Stimulated activated CD4-positive, alpha-beta T cell treated with anti-CD3 and anti-CD28 coated beads, Interleukin-15, amount 100 ng/mL, for 24 hours (primary cell): ENCODE data around the gene MXD1.

Source experiments
- DNase-seq: peaks from one replicate; pipeline ENCODE4 v3.0.0-alpha.2; 2020

MXD1 gene

DNA sequence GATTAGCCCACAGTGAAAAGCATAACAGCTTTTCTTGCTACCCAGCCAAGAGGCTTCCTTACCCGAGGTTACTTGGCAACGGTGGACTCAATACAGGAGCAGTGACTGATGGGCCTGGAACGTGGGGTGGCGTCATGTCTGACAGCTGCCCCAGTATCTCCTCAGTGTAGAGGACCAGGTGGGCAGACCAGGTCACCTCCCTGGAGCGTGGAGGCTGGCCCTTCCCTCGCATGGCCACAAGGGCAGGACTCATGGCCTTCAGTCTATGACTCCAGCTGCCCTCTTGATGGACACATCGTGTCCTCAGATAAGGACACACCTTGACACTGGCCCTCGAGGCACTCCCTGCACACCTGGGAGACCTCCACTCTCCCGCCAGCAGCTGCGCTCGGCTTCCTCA, 40.1 kb downstream of the MXD1 start:
- no peak for DNase-seq

- no peak for DNase-seq
Measured at GRCh38 chr2:69956475-69956979, 41.6 kb downstream of the MXD1 start.

DNA sequence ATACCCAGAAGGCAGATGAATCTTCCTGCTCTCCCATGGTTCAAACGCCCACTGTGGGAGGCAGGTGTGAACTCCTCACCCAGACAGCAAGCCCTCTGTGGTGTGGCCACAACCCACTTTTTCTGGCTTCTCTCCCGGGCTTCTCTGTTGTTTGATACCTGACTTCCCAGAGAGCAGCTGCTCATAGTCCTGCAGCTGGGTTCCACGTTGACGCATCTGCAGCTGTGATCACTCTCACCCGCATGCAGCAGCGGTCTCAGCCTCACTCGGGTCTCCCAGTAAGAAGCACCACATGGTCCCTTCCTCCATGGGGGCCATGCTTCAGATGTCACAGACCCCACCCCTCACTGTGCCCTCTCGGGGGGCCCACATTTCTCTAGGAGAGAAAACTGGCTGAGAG, 43.1 kb downstream of the MXD1 start:
- no peak for DNase-seq

DNA sequence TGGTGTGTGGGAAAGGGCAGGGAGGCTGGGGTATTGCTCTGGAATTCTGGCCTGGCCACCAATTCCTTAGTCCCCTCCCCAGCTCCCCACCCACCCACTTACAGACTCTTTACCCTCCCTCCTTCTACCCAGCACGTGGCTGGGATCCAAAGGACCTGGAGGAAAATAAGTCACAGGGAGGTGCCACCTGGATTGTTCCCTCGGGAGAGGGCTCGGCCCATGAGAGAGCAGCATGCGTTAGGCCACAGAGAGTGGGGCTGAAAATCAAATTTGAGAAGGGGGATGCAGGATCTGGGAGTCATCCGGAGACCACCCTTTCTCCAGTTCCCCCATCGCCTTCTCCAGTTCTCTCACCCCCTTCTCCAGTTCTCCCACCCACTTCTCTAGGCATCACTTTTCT, 43.6 kb downstream of the MXD1 start:
- no peak for DNase-seq

GRCh38 chr2:69959425-69959824, 44.5 kb downstream of the MXD1 start:
- no peak for DNase-seq

DNA sequence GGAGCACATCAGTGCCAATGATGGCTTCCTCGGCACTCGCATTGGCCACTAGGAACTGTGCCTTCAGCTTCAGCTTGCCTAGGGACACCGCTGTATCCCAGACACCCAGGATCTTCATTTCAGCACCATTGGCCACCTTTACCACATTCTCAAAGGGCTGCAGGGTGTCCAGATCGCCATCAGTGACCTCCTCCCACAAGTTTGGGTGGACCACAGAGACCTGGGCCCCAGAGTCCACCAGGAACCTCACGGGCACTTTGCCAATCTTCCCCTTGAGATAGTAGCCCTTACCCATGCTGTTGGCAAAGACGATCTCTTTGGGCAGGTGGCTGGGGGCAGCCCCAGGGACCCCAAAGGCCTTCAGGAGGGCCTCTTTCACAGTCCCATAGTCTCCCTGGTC, 45.9 kb downstream of the MXD1 start:
- DNase-seq, result no peak

DNA sequence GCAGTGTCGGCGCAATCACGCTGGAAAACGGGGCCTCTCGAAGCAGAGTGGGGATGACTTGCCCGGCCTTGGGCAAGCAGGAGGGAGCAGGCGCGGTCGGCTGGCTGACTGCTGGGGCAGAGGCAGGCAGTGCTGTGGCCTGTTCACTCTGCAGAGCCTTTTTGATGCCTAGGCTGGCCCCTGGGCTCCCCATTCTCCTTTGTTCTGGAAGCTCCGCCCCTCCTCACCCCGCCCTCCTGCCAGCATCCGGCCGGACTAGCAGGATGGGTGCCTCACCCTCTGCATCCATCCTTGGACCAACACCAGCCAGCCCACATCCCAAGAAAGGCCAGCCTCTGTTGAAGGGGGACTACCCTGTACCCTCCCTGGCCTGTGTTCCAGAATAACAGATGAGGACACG, 46.6 kb downstream of the MXD1 start, which contains the start of gene ASPRV1:
TSS of gene ASPRV1 (minus strand) at position 136 of the 400 bp plus-strand sequence. CDS start 195 bp downstream, outside the sequence.
- DNase-seq, result no peak

- DNase-seq, result no peak
Measured at GRCh38 chr2:69962986-69963730, 48.2 kb downstream of the MXD1 start.

DNA sequence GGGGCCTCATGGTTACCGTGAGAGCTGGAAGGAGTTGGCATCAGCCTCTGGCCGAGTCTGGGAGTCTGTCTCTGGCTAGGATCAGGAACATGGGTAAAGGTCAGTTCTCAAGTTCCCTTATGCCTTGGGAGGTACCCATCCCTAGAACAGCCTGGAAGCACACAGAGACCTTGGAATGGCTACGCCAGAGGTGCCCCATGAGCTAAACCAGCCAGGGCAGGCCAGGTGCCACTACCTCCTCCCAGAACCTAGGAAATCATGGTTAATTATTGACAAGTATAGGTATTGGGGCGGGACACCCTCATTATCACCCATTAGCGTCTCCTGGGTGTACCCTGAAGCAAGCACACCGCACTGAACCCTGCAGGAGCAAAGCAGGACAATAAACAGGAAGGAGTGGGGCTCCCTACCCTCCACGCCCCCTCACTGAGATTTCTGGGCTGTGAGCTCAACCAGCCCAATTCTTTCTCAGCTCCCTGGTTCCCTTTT, 49.5 kb downstream of the MXD1 start:
- DNase-seq, result no peak

DNA sequence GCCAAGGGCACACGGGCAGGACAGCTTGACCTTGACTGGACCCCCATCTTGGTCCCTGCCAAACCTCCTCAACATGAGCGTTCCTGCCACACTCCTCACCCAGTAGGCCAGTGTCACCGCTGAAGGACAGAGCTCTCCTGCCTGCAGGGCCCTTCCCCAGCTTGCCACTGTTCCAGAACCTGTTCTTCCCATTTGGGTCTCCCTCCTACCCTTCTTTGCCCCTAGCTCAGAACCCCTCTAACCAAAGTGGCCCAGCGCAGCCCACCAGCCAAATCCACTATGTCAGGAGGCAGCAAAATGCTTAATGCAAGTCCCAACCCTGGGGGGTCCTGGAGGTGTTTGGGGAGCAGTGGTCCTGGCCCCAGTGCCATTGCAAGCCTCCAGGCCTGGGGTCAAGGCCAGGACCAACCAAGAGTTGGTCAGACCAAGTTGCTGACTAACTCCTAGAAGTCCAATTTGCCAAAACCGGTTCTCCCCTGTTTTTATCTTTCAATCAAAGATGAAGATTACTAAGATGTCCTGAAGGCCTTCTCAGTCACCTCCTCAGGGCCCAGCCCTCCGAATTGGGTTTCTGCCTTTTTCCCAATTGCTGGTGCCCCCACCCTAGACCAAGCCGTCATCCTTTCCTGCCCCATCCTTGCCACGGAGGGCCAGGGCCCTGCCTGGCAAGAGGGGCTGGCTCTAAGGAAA, 51.0 kb downstream of the MXD1 start:
- no peak for DNase-seq

- no peak for DNase-seq
Measured at GRCh38 chr2:69966496-69966895, 51.6 kb downstream of the MXD1 start.

DNA sequence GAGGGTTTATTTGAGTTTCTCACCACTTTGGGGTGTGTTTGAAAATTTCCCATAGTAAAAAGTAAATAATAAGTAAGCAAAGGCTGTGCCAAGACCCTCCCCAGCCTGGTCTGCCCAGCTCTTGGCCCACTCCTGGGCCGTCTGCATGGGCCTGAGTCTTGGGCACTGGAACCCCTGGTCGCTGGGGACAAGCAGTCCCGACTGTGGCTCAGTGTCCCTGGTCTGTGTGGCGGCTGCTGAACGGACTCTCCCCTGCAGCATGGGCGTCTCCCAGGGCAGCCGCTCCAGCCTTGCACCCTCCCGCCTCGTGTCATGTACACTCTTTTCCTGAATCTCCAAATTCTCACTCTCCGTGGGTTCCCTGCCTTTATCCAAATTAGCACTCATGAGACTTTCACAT, 53.7 kb downstream of the MXD1 start:
- DNase-seq, result no peak

GRCh38 chr2:69969126-69969983, 54.4 kb downstream of the MXD1 start:
- no peak for DNase-seq

- DNase-seq, result no peak
Measured at GRCh38 chr2:69969991-69970390, 55.1 kb downstream of the MXD1 start.

GRCh38 chr2:69972822-69973221, 57.9 kb downstream of the MXD1 start:
- DNase-seq, result no peak

DNA sequence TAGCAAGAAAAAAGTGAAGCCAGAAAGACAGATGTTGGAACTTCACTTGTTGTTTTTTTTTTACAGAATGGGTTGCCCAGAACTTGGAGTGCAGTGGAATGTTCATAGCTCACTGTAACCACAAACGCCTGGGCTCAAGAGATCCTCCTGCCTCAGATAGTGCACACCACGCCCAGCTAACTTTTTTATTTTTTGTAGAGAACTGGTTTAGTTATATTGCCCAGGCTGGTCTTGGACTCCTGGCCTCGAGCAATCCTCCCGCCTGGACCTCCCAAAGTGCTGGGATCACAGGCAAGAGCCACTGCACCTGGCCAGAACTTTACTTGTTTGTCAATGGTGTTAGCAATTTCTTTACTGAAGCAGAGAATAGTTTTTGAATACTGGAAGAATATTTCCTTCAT, 58.4 kb downstream of the MXD1 start:
- no peak for DNase-seq

DNA sequence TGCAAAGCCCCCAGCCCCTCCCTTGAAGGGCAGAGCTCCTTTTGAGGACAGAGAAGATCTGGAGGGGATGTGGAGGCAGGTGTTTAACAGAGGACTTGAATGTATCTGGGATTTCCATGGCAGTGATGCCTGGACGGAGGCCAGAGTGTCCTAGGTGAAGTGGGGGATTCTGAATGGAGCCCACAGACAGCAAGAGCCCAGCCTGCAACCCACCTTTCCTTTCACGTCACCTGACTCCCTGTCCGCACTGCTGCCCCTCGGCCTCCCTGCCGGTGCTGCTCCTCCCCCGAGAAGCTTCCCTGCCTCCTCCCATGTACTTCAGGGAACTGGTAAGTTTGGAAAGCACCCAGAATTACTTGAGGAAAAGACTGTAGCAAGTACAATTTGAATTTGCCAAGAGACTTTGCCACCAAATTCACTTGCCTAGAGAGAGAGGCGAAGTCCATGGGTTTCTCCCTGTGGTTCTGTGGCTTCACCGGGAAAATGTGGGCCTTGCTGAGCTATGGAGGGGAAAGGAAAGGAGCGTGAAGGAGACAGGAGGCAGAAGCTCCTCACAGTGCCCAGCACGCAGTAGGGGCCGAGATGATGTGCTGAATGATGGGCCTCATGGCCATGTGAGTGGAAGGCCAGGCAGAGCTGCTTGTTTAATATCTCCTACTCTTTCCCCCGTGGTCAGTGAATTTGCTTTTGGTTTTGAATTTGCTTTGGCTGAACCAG, 60.4 kb downstream of the MXD1 start:
- no peak for DNase-seq

- DNase-seq, result no peak
Measured at GRCh38 chr2:69975853-69976462, 61.0 kb downstream of the MXD1 start.

DNA sequence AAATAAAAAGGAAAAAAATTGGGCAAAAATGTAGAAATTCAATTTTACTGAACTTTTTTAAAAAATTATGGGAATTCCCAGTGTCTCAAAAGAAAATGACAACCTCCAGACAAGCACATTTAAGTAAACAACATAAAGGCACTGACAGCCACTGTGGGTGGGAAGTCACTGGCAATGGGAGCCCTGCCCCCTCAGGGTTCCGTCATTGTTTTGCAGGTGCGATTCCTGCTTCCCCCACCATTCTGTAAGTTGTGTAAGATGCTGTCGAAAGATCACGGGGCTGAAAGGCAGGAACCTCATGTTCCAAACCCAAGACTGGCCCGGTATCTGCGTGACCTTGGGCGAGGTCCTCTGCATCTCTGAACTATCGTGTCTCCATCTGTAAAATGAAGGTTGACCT, 62.3 kb downstream of the MXD1 start:
- DNase-seq, result no peak

- DNase-seq, result no peak
Measured at GRCh38 chr2:69977906-69978482, 63.1 kb downstream of the MXD1 start.

DNA sequence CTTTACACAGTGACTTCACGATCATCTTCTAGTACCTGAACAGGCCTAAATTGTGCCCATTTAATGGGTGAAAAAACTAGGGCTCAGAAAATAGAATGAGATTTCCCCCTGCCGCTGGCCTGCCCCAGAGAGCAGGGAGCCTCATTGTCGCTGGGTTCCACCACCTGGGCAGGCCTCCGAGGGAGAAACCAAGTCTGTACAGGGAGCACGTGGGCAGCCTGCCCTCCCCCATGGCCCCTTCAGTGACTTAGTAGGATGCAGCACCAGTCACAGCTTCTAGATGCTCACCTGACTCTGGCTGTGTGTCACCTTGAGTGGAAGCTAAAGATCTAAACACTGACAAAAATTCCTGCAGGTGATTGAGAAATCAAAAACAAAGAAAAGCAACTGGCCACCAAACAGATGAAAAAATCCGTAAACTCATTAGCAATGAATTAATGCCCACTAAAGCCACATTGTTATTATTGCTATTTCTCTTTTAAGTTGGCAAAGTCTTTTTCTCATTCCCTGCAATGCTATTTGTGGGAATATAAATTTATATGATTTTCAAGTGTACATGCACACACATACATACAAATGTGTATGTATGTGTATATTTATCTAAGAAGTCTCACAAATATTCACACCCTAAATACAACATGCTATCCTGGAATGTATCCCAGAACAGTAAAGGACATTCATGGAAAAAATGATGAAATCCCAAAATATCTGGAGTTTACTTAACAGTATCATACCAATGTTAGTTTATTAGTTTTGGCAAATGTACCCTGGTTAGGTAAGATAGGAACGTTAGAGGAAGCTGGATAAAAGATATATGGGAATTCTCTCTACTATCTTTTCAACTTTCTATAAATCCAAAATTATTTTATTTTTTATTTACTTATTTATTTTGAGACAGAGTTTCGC, 65.2 kb downstream of the MXD1 start:
- DNase-seq, result no peak
